ENCODE data around the gene ZNF516. TPM values are rescaled to one million over a fixed set of nuclear protein-coding genes. Genes with fewer than 3 reads are reported as not detected.
A peak's percentile ranks its signal among the peaks of the same experiment; 100 is the strongest.

Gene ZNF516
- total RNA-seq, 5 donors from 2014 or later (not counting 1 experiment from before 2014, with no cell fraction given): 22.0 to 31.8 (median 25.7) TPM

DNA sequence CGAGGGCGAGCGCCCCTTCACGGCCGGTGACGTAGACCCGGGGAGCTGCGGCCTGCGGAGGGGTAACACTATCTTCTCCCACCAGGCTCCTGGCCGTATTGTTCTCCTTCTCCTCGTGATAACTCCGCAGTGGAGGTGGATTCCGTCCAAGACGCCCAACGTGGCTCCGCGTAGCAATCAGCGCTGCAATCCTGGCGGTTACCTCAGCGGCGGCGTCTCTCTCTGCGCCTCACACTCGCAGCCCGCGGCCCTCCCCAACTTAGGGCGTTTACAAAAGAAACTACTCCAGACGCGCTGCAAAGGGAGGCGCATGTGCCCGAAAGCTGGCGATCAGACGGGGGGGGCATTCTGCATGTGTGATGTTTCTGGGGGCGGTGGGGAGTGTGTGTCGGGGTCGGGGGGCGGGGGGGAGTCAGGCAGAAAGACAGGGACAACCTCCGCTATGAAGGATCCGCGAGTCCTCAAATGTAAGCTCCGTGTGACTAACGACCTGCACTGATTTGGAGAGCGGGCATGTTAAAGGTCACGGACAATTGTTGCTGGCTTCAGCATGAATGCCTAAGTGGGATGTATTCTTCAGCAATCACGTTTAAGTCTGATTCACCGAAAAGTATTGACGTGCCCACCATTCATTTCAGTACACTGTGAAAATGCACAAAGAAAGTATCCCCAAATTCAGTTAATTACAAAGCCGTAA is 1.3 kb upstream of the ZNF516 start:
- H3K4me1 ChIP-seq (ENCODE audit: control insufficient read depth in 1 of 2, extremely low read depth in 1 of 2, insufficient read depth in 2 of 2, low read length in 2 of 2): peaks cover 9 to 36% of the 10 kb centered on the region in 2 experiments
- H3K27me3 Mint-ChIP-seq: peaks cover 8 to 33% of the 10 kb centered on the region in 2 donors
- peak in 27 of 35 experiments; percentile 24 to 63 (median 43) for DNase-seq
- no peaks in the 10 kb centered on the region for H3K9me3 Mint-ChIP-seq
- peak overlapping the region; percentile 73 to 75 for H3K27ac Mint-ChIP-seq
- peak overlapping the region; percentile 79 to 88 (median 85) for H3K4me3 Mint-ChIP-seq
- no peaks in the 10 kb centered on the region for H3K36me3 ChIP-seq (ENCODE audit: control insufficient read depth in 2 of 2, extremely low read depth in 1 of 2, insufficient read depth in 1 of 2, low read length in 1 of 2)
- ChIA-PET POLR2A (no interaction called here), CTCF (interaction anchor here in 1 of 2 donors (0.6 kb wide), 1 partner anchor 1396 kb away, joined by 3 read pairs; no protein-coding TSS in a partner anchor)
- WGBS (ENCODE audit: insufficient coverage): 30% methylated on average over 25 of the region's 48 CpGs
- no peaks in the 10 kb centered on the region for H3K9me3 ChIP-seq
- H3K4me3 ChIP-seq (ENCODE audit: control insufficient read depth in 1 of 2, extremely low read depth in 1 of 2, low read length in 1 of 2): peak overlapping the region; percentile 55 to 68
- H3K27me3 ChIP-seq (replicated peaks in 1 of 2; ENCODE audit: control insufficient read depth in 2 of 2, extremely low read depth in 1 of 2, insufficient read depth in 2 of 2, low read length in 1 of 2): peaks cover 0 to 44% of the 10 kb centered on the region in 2 experiments
- peaks cover 15 to 31% (median 27%) of the 10 kb centered on the region in 3 donors for H3K4me1 Mint-ChIP-seq
- ATAC-seq (replicated peaks in 1 of 4): no peak
- no peak overlapping the region for H3K27ac ChIP-seq (ENCODE audit: low read length)
- no peaks in the 10 kb centered on the region for H3K36me3 Mint-ChIP-seq

GRCh38 chr18:76495435-76496193 is 572 bp upstream of the ZNF516 start:
- peaks cover 18 to 35% (median 33%) of the 10 kb centered on the region in 3 donors for H3K4me1 Mint-ChIP-seq
- under 1% methylated on average over 28 of the region's 43 CpGs for WGBS (ENCODE audit: insufficient coverage)
- DNase-seq (peak in 10 of 35 experiments; percentile 6 to 38 (median 20)), ATAC-seq (replicated peaks in 1 of 4) (peak in 3 of 4 experiments; percentile 3 to 14 (median 7))
- H3K4me3 Mint-ChIP-seq: peak overlapping the region; percentile 85 to 88 (median 87)
- CTCF ChIA-PET: interaction anchor here in 1 of 2 donors (0.6 kb wide), 1 partner anchor 1397 kb away, joined by 3 read pairs; no protein-coding TSS in a partner anchor
- H3K4me3 ChIP-seq (ENCODE audit: control insufficient read depth in 1 of 2, extremely low read depth in 1 of 2, low read length in 1 of 2): peak overlapping the region; percentile 55 to 80
- H3K27ac Mint-ChIP-seq: peak overlapping the region; percentile 52 to 55
- no peaks in the 10 kb centered on the region for H3K9me3 ChIP-seq
- no peaks in the 10 kb centered on the region for H3K36me3 ChIP-seq (ENCODE audit: control insufficient read depth in 2 of 2, extremely low read depth in 1 of 2, insufficient read depth in 1 of 2, low read length in 1 of 2)
- no peaks in the 10 kb centered on the region for H3K9me3 Mint-ChIP-seq
- peaks cover 9 to 40% of the 10 kb centered on the region in 2 experiments for H3K4me1 ChIP-seq (ENCODE audit: control insufficient read depth in 1 of 2, extremely low read depth in 1 of 2, insufficient read depth in 2 of 2, low read length in 2 of 2)
- H3K36me3 Mint-ChIP-seq: no peaks in the 10 kb centered on the region
- no peak overlapping the region for H3K27ac ChIP-seq (ENCODE audit: low read length)
- peaks cover 8 to 36% of the 10 kb centered on the region in 2 donors for H3K27me3 Mint-ChIP-seq
- peaks cover 0 to 46% of the 10 kb centered on the region in 2 experiments for H3K27me3 ChIP-seq (replicated peaks in 1 of 2; ENCODE audit: control insufficient read depth in 2 of 2, extremely low read depth in 1 of 2, insufficient read depth in 2 of 2, low read length in 1 of 2)
- POLR2A ChIA-PET: no interaction called here

GRCh38 chr18:76494231-76495005 is 624 bp downstream of the ZNF516 start:
- H3K27me3 Mint-ChIP-seq: peaks cover 4 to 38% of the 10 kb centered on the region in 2 donors
- ChIA-PET POLR2A (no interaction called here), CTCF (interaction anchor here in 1 of 2 donors (0.6 kb wide), 1 partner anchor 103 kb away, joined by 4 read pairs; no protein-coding TSS in a partner anchor)
- Histone ChIP-seq H3K36me3 (ENCODE audit: control insufficient read depth in 2 of 2, extremely low read depth in 1 of 2, insufficient read depth in 1 of 2, low read length in 1 of 2) (no peaks in the 10 kb centered on the region), H3K4me1 (ENCODE audit: control insufficient read depth in 1 of 2, extremely low read depth in 1 of 2, insufficient read depth in 2 of 2, low read length in 2 of 2) (peaks cover 9 to 42% of the 10 kb centered on the region in 2 experiments), H3K4me3 (ENCODE audit: control insufficient read depth in 1 of 2, extremely low read depth in 1 of 2, low read length in 1 of 2) (peak overlapping the region; percentile 65 to 88), H3K9me3 (no peaks in the 10 kb centered on the region), H3K27ac (ENCODE audit: low read length) (no peak overlapping the region), H3K27me3 (replicated peaks in 1 of 2; ENCODE audit: control insufficient read depth in 2 of 2, extremely low read depth in 1 of 2, insufficient read depth in 2 of 2, low read length in 1 of 2) (peaks cover 0 to 46% of the 10 kb centered on the region in 2 experiments)
- no peak for ATAC-seq (replicated peaks in 1 of 4)
- WGBS (ENCODE audit: insufficient coverage): 3% methylated on average over 15 of the region's 56 CpGs
- H3K36me3 Mint-ChIP-seq: no peaks in the 10 kb centered on the region
- peak overlapping the region; percentile 61 to 70 for H3K27ac Mint-ChIP-seq
- peak overlapping the region; percentile 90 to 94 (median 92) for H3K4me3 Mint-ChIP-seq
- H3K4me1 Mint-ChIP-seq: peaks cover 30 to 46% (median 42%) of the 10 kb centered on the region in 3 donors
- DNase-seq: peak in 11 of 35 experiments; percentile 6 to 37 (median 16)
- no peaks in the 10 kb centered on the region for H3K9me3 Mint-ChIP-seq

- Mint-ChIP-seq H3K4me3 (peak overlapping the region; percentile 90 to 94 (median 92)), H3K27me3 (peaks cover 4 to 40% of the 10 kb centered on the region in 2 donors), H3K9me3 (no peaks in the 10 kb centered on the region), H3K4me1 (peaks cover 38 to 49% (median 46%) of the 10 kb centered on the region in 3 donors), H3K27ac (peak overlapping the region; percentile 84 to 90), H3K36me3 (no peaks in the 10 kb centered on the region)
- CTCF ChIA-PET: no interaction called here
- WGBS (ENCODE audit: insufficient coverage): 0% methylated on average over 20 of the region's 31 CpGs
- DNase-seq: peak in 2 of 35 experiments; percentile 16 to 22
- peaks cover 0 to 46% of the 10 kb centered on the region in 2 experiments for H3K27me3 ChIP-seq (replicated peaks in 1 of 2; ENCODE audit: control insufficient read depth in 2 of 2, extremely low read depth in 1 of 2, insufficient read depth in 2 of 2, low read length in 1 of 2)
- H3K4me1 ChIP-seq (ENCODE audit: control insufficient read depth in 1 of 2, extremely low read depth in 1 of 2, insufficient read depth in 2 of 2, low read length in 2 of 2): peaks cover 9 to 42% of the 10 kb centered on the region in 2 experiments
- no peaks in the 10 kb centered on the region for H3K9me3 ChIP-seq
- POLR2A ChIA-PET: interaction anchor here (0.6 to 0.8 kb wide), 3 partner anchors 20 to 128 kb away, joined by 3 to 5 read pairs (median 4); no protein-coding TSS in a partner anchor
- peak overlapping the region; percentile 65 to 88 for H3K4me3 ChIP-seq (ENCODE audit: control insufficient read depth in 1 of 2, extremely low read depth in 1 of 2, low read length in 1 of 2)
- peak in 2 of 4 experiments; percentile 1 for ATAC-seq (replicated peaks in 1 of 4)
- H3K27ac ChIP-seq (ENCODE audit: low read length): no peak overlapping the region
- no peaks in the 10 kb centered on the region for H3K36me3 ChIP-seq (ENCODE audit: control insufficient read depth in 2 of 2, extremely low read depth in 1 of 2, insufficient read depth in 1 of 2, low read length in 1 of 2)
Measured at GRCh38 chr18:76493213-76494161, 1.6 kb downstream of the ZNF516 start.

DNA sequence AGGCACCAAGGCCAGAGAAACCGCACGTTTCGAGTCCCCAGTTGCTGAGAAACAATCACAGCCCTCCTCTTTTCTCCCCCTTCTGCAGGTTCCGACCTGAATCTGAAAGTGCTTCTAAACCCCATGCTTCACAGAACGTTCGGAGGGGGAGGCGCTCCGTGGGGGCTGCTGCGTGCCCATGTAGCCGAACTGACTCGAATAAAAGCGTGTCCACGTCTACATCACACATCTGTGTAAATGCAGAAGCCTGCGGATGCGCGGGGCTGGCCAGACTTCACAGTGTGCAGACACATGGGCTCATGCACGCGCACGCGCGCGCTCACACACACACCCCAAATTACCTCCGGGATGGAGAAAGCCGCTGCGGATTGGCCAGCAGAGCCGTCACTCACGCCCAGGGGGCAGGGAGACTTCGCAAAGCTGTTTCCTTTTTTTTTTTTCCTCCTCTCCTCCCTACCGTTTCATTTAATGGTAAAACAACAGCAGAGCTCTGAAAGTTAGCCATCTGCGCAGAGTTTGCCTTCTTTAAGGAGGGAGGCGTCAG is 2.3 kb downstream of the ZNF516 start:
- Histone ChIP-seq H3K4me1 (ENCODE audit: control insufficient read depth in 1 of 2, extremely low read depth in 1 of 2, insufficient read depth in 2 of 2, low read length in 2 of 2) (peaks cover 9 to 42% of the 10 kb centered on the region in 2 experiments), H3K9me3 (no peaks in the 10 kb centered on the region), H3K27ac (ENCODE audit: low read length) (peak overlapping the region; percentile 9), H3K36me3 (ENCODE audit: control insufficient read depth in 2 of 2, extremely low read depth in 1 of 2, insufficient read depth in 1 of 2, low read length in 1 of 2) (no peaks in the 10 kb centered on the region), H3K4me3 (ENCODE audit: control insufficient read depth in 1 of 2, extremely low read depth in 1 of 2, low read length in 1 of 2) (peak overlapping the region; percentile 65 to 88), H3K27me3 (replicated peaks in 1 of 2; ENCODE audit: control insufficient read depth in 2 of 2, extremely low read depth in 1 of 2, insufficient read depth in 2 of 2, low read length in 1 of 2) (peaks cover 0 to 52% of the 10 kb centered on the region in 2 experiments)
- Mint-ChIP-seq H3K9me3 (no peaks in the 10 kb centered on the region), H3K27ac (peak overlapping the region; percentile 84 to 90), H3K4me1 (peaks cover 43 to 53% (median 51%) of the 10 kb centered on the region in 3 donors), H3K4me3 (peak overlapping the region; percentile 90 to 94 (median 92)), H3K36me3 (no peaks in the 10 kb centered on the region), H3K27me3 (peaks cover 4 to 43% of the 10 kb centered on the region in 2 donors)
- 3% methylated on average over 24 of the region's 31 CpGs for WGBS (ENCODE audit: insufficient coverage)
- POLR2A ChIA-PET: interaction anchor here (0.6 to 0.8 kb wide), 3 partner anchors 19 to 129 kb away, joined by 3 to 5 read pairs (median 4); no protein-coding TSS in a partner anchor
- peak; percentile 74 to 78 (median 74) for ATAC-seq (replicated peaks in 1 of 4)
- CTCF ChIA-PET: no interaction called here
- peak; percentile 88 to 100 (median 97) for DNase-seq

Data from T-cell (primary cell).